IMR-90 (cell line): ENCODE measurements around the gene WBP11. TPM values are rescaled to one million over a fixed set of nuclear protein-coding genes. Genes with fewer than 3 reads are reported as not detected.

Experiments used
- ATAC-seq: fragments of 200-7000 bp; cut with Tn5 transposase; 2 replicates; pipeline ENCODE4 v1.9.1; 2020; ENCODE audit warnings: low read depth, mild to moderate bottlenecking, moderate library complexity
- BruUV-seq: library from RNA; stranded (reverse); fragments of 400-500 nt; replicated peaks from 2 replicates; lab custom pipeline; 2021; lab: Mats Ljungman, UMichigan
- CTCF ChIA-PET: fragments of 300-600 bp; formaldehyde crosslinking; extraction: SDS; loops from one replicate; lab custom pipeline; 2021; ENCODE audit warnings: antibody characterized with exemption; lab: Yijun Ruan, JAX
- POLR2A ChIA-PET: fragments of 300-600 bp; sonication (Branson Sonifier 250); formaldehyde crosslinking; loops from one replicate; lab custom pipeline; 2022; ENCODE audit warnings: antibody characterized with exemption; ENCODE audit not compliant: unreplicated experiment; lab: Charles Lee
- DNase-seq: peaks from one replicate; pipeline ENCODE4 v3.0.0; 2013
- H2AFZ ChIP-seq: replicated peaks from 2 replicates; pipeline ENCODE3; 2013; ENCODE audit warnings: low read length, mild to moderate bottlenecking; ENCODE audit not compliant: poor library complexity
- H2AK5ac ChIP-seq: 2 replicates; pipeline ENCODE4 v1.6.1; 2013; ENCODE audit warnings: low read depth, low read length, inconsistent platforms
- H2AK9ac ChIP-seq: replicated peaks from 2 replicates; pipeline ENCODE3; 2013; ENCODE audit warnings: mild to moderate bottlenecking, low read depth, low read length, moderate library complexity; ENCODE audit not compliant: poor library complexity
- H2BK120ac ChIP-seq: 2 replicates; pipeline ENCODE4 v1.6.1; 2013; ENCODE audit warnings: low read depth, low read length, inconsistent platforms
- H2BK15ac ChIP-seq: 3 replicates; pipeline ENCODE4 v1.6.1; 2013; ENCODE audit warnings: low read depth, low read length, inconsistent platforms
- H2BK20ac ChIP-seq: 2 replicates; pipeline ENCODE4 v1.6.1; 2013; ENCODE audit warnings: low read depth, mild to moderate bottlenecking, inconsistent platforms, low read length, moderate library complexity
- H2BK5ac ChIP-seq: 2 replicates; pipeline ENCODE4 v1.6.1; 2013; ENCODE audit warnings: mild to moderate bottlenecking, low read depth, low read length, inconsistent platforms; ENCODE audit not compliant: poor library complexity, severe bottlenecking
- H3K14ac ChIP-seq: replicated peaks from 2 replicates; pipeline ENCODE4 v1.6.1; 2013; ENCODE audit warnings: low read depth, low read length, inconsistent platforms
- H3K18ac ChIP-seq: 2 replicates; pipeline ENCODE4 v1.6.1; 2013; ENCODE audit warnings: low read depth, low read length, control low read depth
- H3K23ac ChIP-seq: 2 replicates; pipeline ENCODE4 v1.6.1; 2013; ENCODE audit warnings: low read depth, low read length, inconsistent platforms
- H3K27ac ChIP-seq: 2 replicates; pipeline ENCODE4 v1.5.1; 2013; ENCODE audit warnings: mild to moderate bottlenecking, control low read depth, low read length; ENCODE audit not compliant: insufficient read depth
- H3K27me3 ChIP-seq: 2 replicates; pipeline ENCODE4 v1.6.1; 2013; ENCODE audit warnings: low read length; ENCODE audit not compliant: control insufficient read depth, insufficient read depth
- H3K36me3 ChIP-seq: 2 replicates; pipeline ENCODE4 v1.6.1; 2013; ENCODE audit warnings: low read length, mixed read lengths; ENCODE audit not compliant: control insufficient read depth, insufficient read depth
- H3K4ac ChIP-seq: 2 replicates; pipeline ENCODE4 v1.6.1; 2013; ENCODE audit warnings: low read depth, low read length, inconsistent platforms
- H3K4me1 ChIP-seq: 2 replicates; pipeline ENCODE4 v1.6.1; 2013; ENCODE audit warnings: low read length, mixed read lengths; ENCODE audit not compliant: control insufficient read depth, insufficient read depth
- H3K4me2 ChIP-seq: 2 replicates; pipeline ENCODE4 v1.6.1; 2013; ENCODE audit warnings: low read depth, mild to moderate bottlenecking, control low read depth, low read length, moderate library complexity
- H3K4me3 ChIP-seq: 2 replicates; pipeline ENCODE4 v1.5.1; 2013; ENCODE audit warnings: low read depth, mild to moderate bottlenecking, control low read depth, low read length, moderate library complexity; ENCODE audit not compliant: insufficient read depth
- H3K56ac ChIP-seq: 2 replicates; pipeline ENCODE4 v1.6.1; 2013; ENCODE audit warnings: low read length, inconsistent platforms; ENCODE audit not compliant: insufficient read depth; ENCODE audit errors: extremely low read depth
- H3K79me1 ChIP-seq, 2 experiments: 2 replicates each; pipeline ENCODE4 v1.6.1; 2013; ENCODE audit warnings: low read length in 2 of 2, inconsistent platforms in 1 of 2, low read depth in 1 of 2
- H3K9ac ChIP-seq: 2 replicates; pipeline ENCODE4 v1.6.1; 2013; ENCODE audit warnings: low read depth, low read length, control low read depth
- H3K9me1 ChIP-seq: 2 replicates; pipeline ENCODE4 v1.6.1; 2013; ENCODE audit warnings: low read length, inconsistent platforms; ENCODE audit not compliant: insufficient read depth
- H3K9me3 ChIP-seq: 2 replicates; pipeline ENCODE4 v1.6.1; 2013; ENCODE audit warnings: low read length; ENCODE audit not compliant: control insufficient read depth, insufficient read depth
- H4K20me1 ChIP-seq: 2 replicates; pipeline ENCODE4 v1.6.1; 2013; ENCODE audit warnings: low read length, inconsistent platforms; ENCODE audit not compliant: insufficient read depth
- H4K5ac ChIP-seq: 2 replicates; pipeline ENCODE4 v1.6.1; 2013; ENCODE audit warnings: mild to moderate bottlenecking, low read depth, low read length, control low read depth
- H4K8ac ChIP-seq, 2 experiments: 2 replicates each; pipeline ENCODE4 v1.6.1; 2013; ENCODE audit warnings: low read depth in 2 of 2, low read length in 2 of 2, control low read depth in 1 of 2, inconsistent platforms in 1 of 2
- H4K91ac ChIP-seq: 2 replicates; pipeline ENCODE4 v1.6.1; 2013; ENCODE audit warnings: low read depth, low read length, inconsistent platforms; ENCODE audit not compliant: insufficient read depth
- CEBPB ChIP-seq: IDR thresholded peaks from 2 replicates; pipeline ENCODE4 v1.6.1; 2012; ENCODE audit warnings: low read depth, low read length, improper control_type of control experiment
- ELK1 ChIP-seq: fragments of 150-350 bp; IDR thresholded peaks from 2 replicates; pipeline ENCODE4 v1.6.1; 2016; ENCODE audit warnings: low read depth, mild to moderate bottlenecking, low read length, moderate library complexity, borderline replicate concordance
- FOS ChIP-seq: fragments of 150-350 bp; IDR thresholded peaks from 2 replicates; pipeline ENCODE4 v1.6.1; 2016; ENCODE audit warnings: low read depth, low read length
- NFE2L2 ChIP-seq: fragments of 150-350 bp; IDR thresholded peaks from 2 replicates; pipeline ENCODE4 v1.6.1; 2016; ENCODE audit warnings: low read depth, mild to moderate bottlenecking, low read length
- USF2 ChIP-seq: fragments of 150-350 bp; IDR thresholded peaks from 2 replicates; pipeline ENCODE4 v1.6.1; 2017; ENCODE audit warnings: mild to moderate bottlenecking, antibody characterized with exemption, low read length, low read depth
- WGBS, 2 experiments: methylation state at CpG; one replicate each; pipeline versions ENCODE4 v1.1.5 to v1.1.7; 2013; ENCODE audit warnings: missing lambda C conversion rate in 2 of 2; ENCODE audit not compliant: insufficient read length in 1 of 2; ENCODE audit errors: extremely low coverage in 2 of 2; 5-methylcytosine and 5-hydroxymethylcytosine counted together
- dilution Hi-C: fragments of 300-500 bp; cut with HindIII; formaldehyde crosslinking; loops from one replicate; pipeline ENCODE4 v1.14.3; 2018; ENCODE audit warnings: low sequenced_read_pairs; ENCODE audit not compliant: unreplicated experiment
- in situ Hi-C: fragments of 300-500 bp; cut with MboI; formaldehyde crosslinking; loops from 3 replicates; pipeline ENCODE4 v1.14.3; 2019; ENCODE audit warnings: low sequenced_read_pairs, inconsistent platforms, mixed read lengths
- intact Hi-C: fragments of 100-400 bp; cut with micrococcal nuclease; formaldehyde crosslinking; loops from 2 replicates; pipeline ENCODE4 v1.10.0; 2022
- polyA plus RNA-seq, 3 experiments: library from polyadenylated mRNA; depleted of rRNA; stranded (reverse); fragments of >200 nt; gene quantifications; 2 replicates each; pipeline ENCODE4 v1.2.3, GENCODE V29; 2012; ENCODE audit warnings: low replicate concordance in 1 of 3
- total RNA-seq: library from RNA; depleted of rRNA; stranded (reverse); fragments of >200 nt; gene quantifications from 2 replicates; pipeline ENCODE4 v1.2.3, GENCODE V29; 2012

WBP11 gene
- total and polyA plus RNA-seq, 2 of the 4 experiments (the other 2 are of a cell fraction) = 2.5 to 18.3 TPM

- WGBS, 2 experiments = no CpG with 5 or more reads among the region's 1 CpG
- Histone ChIP-seq H3K4me2 (peak overlapping the region; percentile 15; the same call in 1 of the 2 replicates), H3K4me3 (no peak overlapping the region), H3K36me3 (no peaks in the 10 kb centered on the region), H4K5ac (no peak overlapping the region), H3K9ac (no peak overlapping the region), H2AK5ac (no peak overlapping the region), H3K23ac (no peak overlapping the region), H3K27ac (no peak overlapping the region), H4K91ac (no peak overlapping the region), H3K9me1 (peaks cover 3% of the 10 kb centered on the region), H3K18ac (peak overlapping the region; percentile 31; the same call in 1 of the 2 replicates), H4K20me1 (peaks cover 4% of the 10 kb centered on the region), H2AK9ac (no peak overlapping the region), H3K79me1 (no peaks in the 10 kb centered on the region), H2BK15ac (peak overlapping the region; percentile 26; the same call in 1 of the 3 replicates), H2BK20ac (0 out of 2 replicates have a peak overlapping the region, but pooled peaks have one; percentile 11), H2BK120ac (no peak overlapping the region), H3K27me3 (no peaks in the 10 kb centered on the region), H2BK5ac (no peak overlapping the region), H3K14ac (no peak overlapping the region), H3K9me3 (no peaks in the 10 kb centered on the region), H3K4ac (no peak overlapping the region), H3K4me1 (peaks cover 2% of the 10 kb centered on the region; the same call in 1 of the 2 replicates), H2AFZ (no peak overlapping the region), H3K56ac (no peak overlapping the region), H4K8ac (no peak overlapping the region)
- no peak for ATAC-seq
- dilution Hi-C loops (no loop called here), intact Hi-C loops (no loop called here), in situ Hi-C loops (no loop called here)
- TF ChIP-seq USF2 = no peak
- no peak for TF ChIP-seq ELK1
- TF ChIP-seq CEBPB = no peak
- no peak for TF ChIP-seq NFE2L2
- TF ChIP-seq FOS = peak; percentile 49
- ChIA-PET POLR2A (no interaction called here), CTCF (no interaction called here)
- peak; percentile 29 for DNase-seq
- no TSS peak for BruUV-seq
These were observed 30.7 kb upstream of the WBP11 start for GRCh38 chr12:14833952-14834351.
